Nephron (organoid): ENCODE results near the gene FAM83D.

ENCODE experiments used
- H3K27ac Mint-ChIP-seq, 3 experiments: 2 replicates each; pipeline ENCODE4 v1.8.0; 2020; ENCODE audit warnings: mixed read lengths in 3 of 3, mild to moderate bottlenecking in 2 of 3, moderate library complexity in 1 of 3
- H3K27me3 Mint-ChIP-seq: 2 replicates; pipeline ENCODE4 v1.8.0; 2021; ENCODE audit warnings: low read depth, mild to moderate bottlenecking, moderate library complexity, mixed read lengths
- H3K36me3 Mint-ChIP-seq: 2 replicates; pipeline ENCODE4 v1.8.0; 2020; ENCODE audit warnings: low read depth, mixed read lengths
- H3K4me1 Mint-ChIP-seq: 2 replicates; pipeline ENCODE4 v1.8.0; 2020; ENCODE audit warnings: mixed read lengths
- H3K4me3 Mint-ChIP-seq, 3 experiments: 2 replicates each; pipeline ENCODE4 v1.8.0; 2020; ENCODE audit warnings: mild to moderate bottlenecking in 3 of 3, mixed read lengths in 3 of 3, moderate library complexity in 2 of 3
- H3K9me3 Mint-ChIP-seq: 2 replicates; pipeline ENCODE4 v1.8.0; 2020; ENCODE audit warnings: mixed read lengths
- TF ChIP-seq, protein P1 (sequence below), 3 experiments: fragments of 200-600 bp; sonication (generic); IDR thresholded peaks; one replicate each; pipeline ENCODE4 v1.5.0; 2021; ENCODE audit warnings: antibody characterized with exemption in 3 of 3; ENCODE audit not compliant: unreplicated experiment in 3 of 3

FAM83D gene

DNA sequence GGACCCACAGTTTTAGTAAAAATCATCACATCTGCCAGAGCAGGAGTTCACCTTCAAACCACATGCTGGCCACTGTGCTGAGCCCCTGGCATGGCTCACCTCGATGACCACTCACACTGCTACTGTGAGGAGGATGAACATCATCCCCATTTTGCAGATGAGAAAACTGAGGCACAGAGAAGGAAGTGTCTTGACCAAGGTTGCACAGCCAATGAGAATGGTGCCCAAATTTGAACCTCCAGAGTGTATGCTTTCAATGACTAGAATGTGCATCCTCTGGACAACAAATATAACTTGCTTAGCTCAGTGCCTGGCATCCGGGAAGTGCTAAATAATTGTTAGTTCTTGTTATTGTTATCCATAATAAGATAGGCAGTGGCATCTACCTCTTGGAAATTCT lies 37.2 kb upstream of the FAM83D start:
- H3K4me3 Mint-ChIP-seq = no peak overlapping the region
- TF ChIP-seq, protein P1, sequence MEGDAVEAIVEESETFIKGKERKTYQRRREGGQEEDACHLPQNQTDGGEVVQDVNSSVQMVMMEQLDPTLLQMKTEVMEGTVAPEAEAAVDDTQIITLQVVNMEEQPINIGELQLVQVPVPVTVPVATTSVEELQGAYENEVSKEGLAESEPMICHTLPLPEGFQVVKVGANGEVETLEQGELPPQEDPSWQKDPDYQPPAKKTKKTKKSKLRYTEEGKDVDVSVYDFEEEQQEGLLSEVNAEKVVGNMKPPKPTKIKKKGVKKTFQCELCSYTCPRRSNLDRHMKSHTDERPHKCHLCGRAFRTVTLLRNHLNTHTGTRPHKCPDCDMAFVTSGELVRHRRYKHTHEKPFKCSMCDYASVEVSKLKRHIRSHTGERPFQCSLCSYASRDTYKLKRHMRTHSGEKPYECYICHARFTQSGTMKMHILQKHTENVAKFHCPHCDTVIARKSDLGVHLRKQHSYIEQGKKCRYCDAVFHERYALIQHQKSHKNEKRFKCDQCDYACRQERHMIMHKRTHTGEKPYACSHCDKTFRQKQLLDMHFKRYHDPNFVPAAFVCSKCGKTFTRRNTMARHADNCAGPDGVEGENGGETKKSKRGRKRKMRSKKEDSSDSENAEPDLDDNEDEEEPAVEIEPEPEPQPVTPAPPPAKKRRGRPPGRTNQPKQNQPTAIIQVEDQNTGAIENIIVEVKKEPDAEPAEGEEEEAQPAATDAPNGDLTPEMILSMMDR (IDR thresholded peaks at IDR 0.05; ENCODE audit: unreplicated experiment in 3 of 3) = no peak
- no peaks in the 10 kb centered on the region for H3K36me3 Mint-ChIP-seq

DNA sequence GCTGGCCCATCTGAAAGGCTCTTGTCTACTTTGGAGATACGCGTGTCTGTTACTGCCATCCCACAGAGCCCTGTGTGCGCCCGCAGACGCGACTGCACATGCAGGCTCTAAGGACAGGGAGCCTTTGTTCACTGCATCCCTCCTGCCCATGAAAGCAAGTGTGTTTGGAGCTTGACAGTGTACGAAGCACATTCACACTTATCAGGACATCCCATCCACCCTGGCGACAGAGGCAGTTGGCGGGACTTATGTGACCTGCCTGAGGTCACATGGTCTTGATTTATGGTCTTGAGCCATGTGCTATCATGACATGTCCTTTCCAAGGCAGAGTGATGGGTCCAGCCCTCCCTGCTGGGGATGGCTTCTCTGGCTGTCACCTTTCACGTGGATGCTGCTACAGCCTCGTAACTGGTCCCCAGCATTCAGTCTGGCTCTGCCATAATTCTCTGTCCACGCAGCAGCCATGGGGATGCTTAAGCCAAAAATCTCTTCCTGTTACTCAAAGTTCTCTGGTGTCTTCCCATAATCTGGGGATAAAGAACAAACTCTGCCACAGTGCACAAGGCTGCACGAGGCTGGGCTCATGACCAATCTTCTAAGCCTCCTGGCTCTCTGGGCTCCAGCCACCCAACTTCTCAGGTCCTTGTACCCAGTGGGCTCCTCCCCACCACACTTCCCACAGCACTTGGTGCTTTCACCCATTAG lies 36.3 kb upstream of the FAM83D start:
- no peak overlapping the region for H3K4me3 Mint-ChIP-seq

More for the DNA sequence above, 37.2 kb upstream of the FAM83D start:
- Mint-ChIP-seq H3K27me3 (peaks cover 28% of the 10 kb centered on the region), H3K27ac (no peak overlapping the region), H3K9me3 (no peaks in the 10 kb centered on the region), H3K4me1 (peaks cover 4% of the 10 kb centered on the region)

GRCh38 chr20:38890497-38890818 lies 35.8 kb upstream of the FAM83D start:
- Mint-ChIP-seq H3K36me3 (no peaks in the 10 kb centered on the region), H3K27me3 (peaks cover 41% of the 10 kb centered on the region), H3K4me3 (no peak overlapping the region), H3K9me3 (no peaks in the 10 kb centered on the region), H3K4me1 (peaks cover 12% of the 10 kb centered on the region), H3K27ac (no peak overlapping the region)
- TF ChIP-seq, protein P1 (IDR thresholded peaks at IDR 0.05; ENCODE audit: unreplicated experiment in 3 of 3) = no peak

More for the DNA sequence above, 36.3 kb upstream of the FAM83D start:
- no peaks in the 10 kb centered on the region for H3K36me3 Mint-ChIP-seq
- H3K27me3 Mint-ChIP-seq = peaks cover 36% of the 10 kb centered on the region
- H3K9me3 Mint-ChIP-seq = no peaks in the 10 kb centered on the region
- H3K4me1 Mint-ChIP-seq = peaks cover 12% of the 10 kb centered on the region
- no peak overlapping the region for H3K27ac Mint-ChIP-seq
- TF ChIP-seq, protein P1 (IDR thresholded peaks at IDR 0.05; ENCODE audit: unreplicated experiment in 3 of 3) = no peak

DNA sequence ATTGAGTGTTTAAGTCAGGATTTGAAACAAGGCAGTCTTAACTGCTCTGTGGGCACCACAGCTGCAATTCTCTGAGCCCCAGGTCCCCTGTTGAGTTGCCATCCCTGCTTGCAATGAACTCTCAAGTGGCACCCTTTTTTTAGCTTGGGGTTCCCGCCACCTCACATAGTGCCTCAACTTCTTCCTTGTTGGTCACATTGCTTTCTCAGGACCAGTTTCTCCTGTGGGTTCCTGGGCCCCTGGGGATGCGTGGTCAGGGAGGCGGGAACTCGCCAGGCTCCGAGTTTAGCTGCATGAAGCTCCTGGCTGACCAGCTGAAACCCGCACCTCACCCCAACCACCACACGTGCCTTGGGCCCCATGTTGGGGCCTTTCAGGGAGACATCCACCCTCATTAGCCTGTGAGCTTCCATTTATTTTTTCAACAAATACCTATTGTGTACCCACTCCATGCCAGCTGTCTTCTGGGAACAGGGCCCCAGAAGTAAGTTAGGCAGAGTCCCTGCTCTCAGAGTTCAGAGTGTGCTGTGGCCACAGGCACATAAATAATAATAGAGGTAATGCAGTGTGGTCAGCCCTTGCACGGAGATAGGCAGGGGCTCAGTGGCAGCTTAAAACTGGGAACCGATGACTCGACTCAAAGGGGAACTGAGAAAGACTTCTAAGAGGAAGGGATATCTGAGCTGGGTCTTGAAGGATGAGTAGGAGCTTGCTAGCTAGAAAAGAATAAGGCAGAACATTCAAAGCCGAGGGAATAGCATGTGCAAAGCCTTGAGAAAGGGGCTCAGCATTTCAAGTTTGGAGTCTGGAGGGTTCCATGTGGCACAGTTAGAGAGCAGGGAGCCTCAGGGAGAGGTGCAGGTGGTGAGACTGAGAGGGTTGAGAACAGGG lies 33.9 kb upstream of the FAM83D start:
- Mint-ChIP-seq H3K4me1 (peaks cover 12% of the 10 kb centered on the region), H3K27me3 (peaks cover 52% of the 10 kb centered on the region), H3K27ac (no peak overlapping the region), H3K9me3 (no peaks in the 10 kb centered on the region), H3K4me3 (no peak overlapping the region), H3K36me3 (no peaks in the 10 kb centered on the region)
- TF ChIP-seq, protein P1 (IDR thresholded peaks at IDR 0.05; ENCODE audit: unreplicated experiment in 3 of 3) = no peak

DNA sequence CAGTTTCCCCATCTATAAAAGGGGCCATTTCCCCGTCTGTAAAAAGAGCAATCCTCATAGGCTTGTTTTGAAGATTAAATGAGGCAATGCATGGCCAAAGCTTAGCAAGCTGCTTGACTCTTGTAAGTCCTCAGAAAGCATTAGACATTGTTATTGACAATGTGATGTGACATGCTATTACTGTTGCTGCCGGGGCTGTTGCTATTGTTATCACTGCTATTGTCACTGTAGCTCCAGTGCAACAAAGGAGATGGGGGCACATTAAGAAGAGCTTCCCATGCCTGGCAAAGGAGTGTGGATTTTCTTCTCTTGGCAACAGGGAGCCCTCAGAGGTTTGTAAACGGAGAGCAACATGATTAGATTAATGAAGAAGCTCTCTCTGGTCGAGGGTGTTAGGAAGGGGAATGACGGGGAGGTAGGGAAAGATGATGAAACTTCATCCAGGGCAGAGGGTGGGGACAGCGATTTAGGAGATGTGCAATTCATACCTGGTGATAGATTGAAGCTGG lies 33.1 kb upstream of the FAM83D start:
- Mint-ChIP-seq H3K27me3 (peaks cover 59% of the 10 kb centered on the region), H3K36me3 (no peaks in the 10 kb centered on the region), H3K4me1 (peaks cover 12% of the 10 kb centered on the region), H3K9me3 (no peaks in the 10 kb centered on the region), H3K4me3 (no peak overlapping the region), H3K27ac (no peak overlapping the region)
- TF ChIP-seq, protein P1 (IDR thresholded peaks at IDR 0.05; ENCODE audit: unreplicated experiment in 3 of 3) = no peak
